A549 (cell line): ENCODE data around the gene TMEM175.

ENCODE experiments used
- BHLHE40 ChIP-seq: IDR thresholded peaks from 2 replicates; pipeline ENCODE4 v1.6.1; 2012; ENCODE audit warnings: low read depth, low read length, inconsistent platforms
- CHD4 ChIP-seq: fragments of 200-600 bp; sonication (generic); IDR thresholded peaks from 2 replicates; pipeline ENCODE4 v1.6.1; 2016; ENCODE audit warnings: antibody characterized with exemption, mild to moderate bottlenecking, borderline replicate concordance
- EP300 ChIP-seq, 2 experiments: fragments of >200 bp; sonication (Bioruptor Twin); formaldehyde crosslinking; IDR thresholded peaks; 2 replicates in 1 of 2; 3 replicates in 1 of 2; pipeline ENCODE4 v1.6.1; 2016 to 2017
- FOSL2 ChIP-seq, 2 experiments: fragments of 450-650 bp in 1 of 2; fragments of >200 bp in 1 of 2; sonication (Bioruptor Twin) in 1 of 2; formaldehyde crosslinking; IDR thresholded peaks; 2 replicates each; pipeline versions ENCODE4 v1.5.0 to v1.6.1; 2016 to 2020; ENCODE audit warnings: mild to moderate bottlenecking in 1 of 2, moderate library complexity in 1 of 2
- MAX ChIP-seq: IDR thresholded peaks from 2 replicates; pipeline ENCODE4 v1.6.1; 2012
- MYC ChIP-seq: IDR thresholded peaks from 2 replicates; pipeline ENCODE4 v1.6.1; 2012; ENCODE audit warnings: mild to moderate bottlenecking, inconsistent platforms, low read length, improper control_type of control experiment, borderline replicate concordance
- NR3C1 ChIP-seq: fragments of >200 bp; sonication (Bioruptor Twin); formaldehyde crosslinking; IDR thresholded peaks from 3 replicates; pipeline ENCODE4 v1.6.1; 2017
- POLR2A ChIP-seq: IDR thresholded peaks from 2 replicates; pipeline ENCODE4 v1.6.1; 2012; ENCODE audit warnings: mild to moderate bottlenecking, low read length
- RARB ChIP-seq: fragments of 250-450 bp; sonication (Bioruptor Pico); IDR thresholded peaks from 2 replicates; pipeline ENCODE4 v1.8.0; 2021; ENCODE audit warnings: mild to moderate bottlenecking, moderate library complexity
- TP53 ChIP-seq: fragments of 250-450 bp; sonication (Bioruptor Pico); IDR thresholded peaks from 2 replicates; pipeline ENCODE4 v1.5.0; 2021; ENCODE audit warnings: mild to moderate bottlenecking, moderate library complexity
- TF ChIP-seq, protein P1 (sequence below): fragments of >200 bp; sonication (Bioruptor Twin); formaldehyde crosslinking; IDR thresholded peaks from 3 replicates; pipeline ENCODE4 v1.5.1; 2016
- TF ChIP-seq, protein P2 (sequence below): fragments of 200-600 bp; sonication (generic); IDR thresholded peaks from 2 replicates; pipeline ENCODE4 v1.6.1; 2016; ENCODE audit warnings: antibody characterized with exemption, mild to moderate bottlenecking, moderate library complexity

DNA sequence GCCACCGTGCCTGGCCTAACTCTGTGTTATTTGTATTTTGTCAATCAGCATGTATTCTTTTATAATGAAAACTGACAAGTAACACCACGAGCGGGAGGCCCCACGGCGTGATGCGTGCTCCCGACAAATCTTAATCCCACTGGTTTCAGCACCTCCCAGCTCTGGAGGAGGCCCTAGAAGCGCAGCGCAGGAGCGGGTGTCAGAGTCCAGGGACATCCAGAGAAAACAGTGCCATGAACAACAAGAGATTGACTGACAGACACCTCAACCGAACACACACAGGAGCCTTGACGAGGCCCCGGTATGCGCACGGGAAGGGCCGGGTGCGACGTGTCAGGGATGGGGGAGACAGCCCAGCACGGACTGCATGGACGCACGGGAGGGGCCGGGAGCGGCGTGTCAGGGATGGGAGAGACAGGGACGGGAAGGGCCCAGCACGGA is 23.1 kb upstream of the TMEM175 start:
- TF ChIP-seq MYC (no peak), NR3C1 (no peak), MAX (no peak), POLR2A (no peak), FOSL2 (IDR thresholded peaks at IDR 0.05) (no peak), FOSL2 (CRISPR knock-in tag; IDR thresholded peaks at IDR 0.05) (no peak), TP53 (no peak), RARB (CRISPR knock-in tag) (no peak), BHLHE40 (no peak), CHD4 (no peak), EP300 (IDR thresholded peaks at IDR 0.05) (no peak)
- TF ChIP-seq, protein P1, sequence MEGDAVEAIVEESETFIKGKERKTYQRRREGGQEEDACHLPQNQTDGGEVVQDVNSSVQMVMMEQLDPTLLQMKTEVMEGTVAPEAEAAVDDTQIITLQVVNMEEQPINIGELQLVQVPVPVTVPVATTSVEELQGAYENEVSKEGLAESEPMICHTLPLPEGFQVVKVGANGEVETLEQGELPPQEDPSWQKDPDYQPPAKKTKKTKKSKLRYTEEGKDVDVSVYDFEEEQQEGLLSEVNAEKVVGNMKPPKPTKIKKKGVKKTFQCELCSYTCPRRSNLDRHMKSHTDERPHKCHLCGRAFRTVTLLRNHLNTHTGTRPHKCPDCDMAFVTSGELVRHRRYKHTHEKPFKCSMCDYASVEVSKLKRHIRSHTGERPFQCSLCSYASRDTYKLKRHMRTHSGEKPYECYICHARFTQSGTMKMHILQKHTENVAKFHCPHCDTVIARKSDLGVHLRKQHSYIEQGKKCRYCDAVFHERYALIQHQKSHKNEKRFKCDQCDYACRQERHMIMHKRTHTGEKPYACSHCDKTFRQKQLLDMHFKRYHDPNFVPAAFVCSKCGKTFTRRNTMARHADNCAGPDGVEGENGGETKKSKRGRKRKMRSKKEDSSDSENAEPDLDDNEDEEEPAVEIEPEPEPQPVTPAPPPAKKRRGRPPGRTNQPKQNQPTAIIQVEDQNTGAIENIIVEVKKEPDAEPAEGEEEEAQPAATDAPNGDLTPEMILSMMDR = no peak
- TF ChIP-seq, protein P2, sequence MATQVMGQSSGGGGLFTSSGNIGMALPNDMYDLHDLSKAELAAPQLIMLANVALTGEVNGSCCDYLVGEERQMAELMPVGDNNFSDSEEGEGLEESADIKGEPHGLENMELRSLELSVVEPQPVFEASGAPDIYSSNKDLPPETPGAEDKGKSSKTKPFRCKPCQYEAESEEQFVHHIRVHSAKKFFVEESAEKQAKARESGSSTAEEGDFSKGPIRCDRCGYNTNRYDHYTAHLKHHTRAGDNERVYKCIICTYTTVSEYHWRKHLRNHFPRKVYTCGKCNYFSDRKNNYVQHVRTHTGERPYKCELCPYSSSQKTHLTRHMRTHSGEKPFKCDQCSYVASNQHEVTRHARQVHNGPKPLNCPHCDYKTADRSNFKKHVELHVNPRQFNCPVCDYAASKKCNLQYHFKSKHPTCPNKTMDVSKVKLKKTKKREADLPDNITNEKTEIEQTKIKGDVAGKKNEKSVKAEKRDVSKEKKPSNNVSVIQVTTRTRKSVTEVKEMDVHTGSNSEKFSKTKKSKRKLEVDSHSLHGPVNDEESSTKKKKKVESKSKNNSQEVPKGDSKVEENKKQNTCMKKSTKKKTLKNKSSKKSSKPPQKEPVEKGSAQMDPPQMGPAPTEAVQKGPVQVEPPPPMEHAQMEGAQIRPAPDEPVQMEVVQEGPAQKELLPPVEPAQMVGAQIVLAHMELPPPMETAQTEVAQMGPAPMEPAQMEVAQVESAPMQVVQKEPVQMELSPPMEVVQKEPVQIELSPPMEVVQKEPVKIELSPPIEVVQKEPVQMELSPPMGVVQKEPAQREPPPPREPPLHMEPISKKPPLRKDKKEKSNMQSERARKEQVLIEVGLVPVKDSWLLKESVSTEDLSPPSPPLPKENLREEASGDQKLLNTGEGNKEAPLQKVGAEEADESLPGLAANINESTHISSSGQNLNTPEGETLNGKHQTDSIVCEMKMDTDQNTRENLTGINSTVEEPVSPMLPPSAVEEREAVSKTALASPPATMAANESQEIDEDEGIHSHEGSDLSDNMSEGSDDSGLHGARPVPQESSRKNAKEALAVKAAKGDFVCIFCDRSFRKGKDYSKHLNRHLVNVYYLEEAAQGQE = no peak
